Osteoblast (primary cell): ENCODE results near the gene ZBTB44. TPM values are rescaled to one million over a fixed set of nuclear protein-coding genes. Genes with fewer than 3 reads are reported as not detected.

ENCODE experiments used
- DNase-seq: peaks from one replicate; pipeline ENCODE4 v3.0.0; 2011; ENCODE audit warnings: low spot score, mixed read lengths; ENCODE audit not compliant: insufficient read length; ENCODE audit errors: missing footprints
- H2AFZ ChIP-seq: 2 replicates; pipeline ENCODE4 v1.6.0; 2011; ENCODE audit warnings: mild to moderate bottlenecking, low read length
- H3K27ac ChIP-seq: 2 replicates; pipeline ENCODE4 v1.5.1; 2011; ENCODE audit warnings: mild to moderate bottlenecking, low read depth, low read length, moderate library complexity
- H3K27me3 ChIP-seq: 2 replicates; pipeline ENCODE4 v1.6.0; 2012; ENCODE audit warnings: mild to moderate bottlenecking, control low read depth, inconsistent platforms, low read length, moderate library complexity; ENCODE audit not compliant: insufficient read depth
- H3K36me3 ChIP-seq: 2 replicates; pipeline ENCODE4 v1.5.1; 2011; ENCODE audit warnings: mild to moderate bottlenecking, low read length, control low read depth, moderate library complexity; ENCODE audit not compliant: insufficient read depth
- H3K4me1 ChIP-seq: 2 replicates; pipeline ENCODE4 v1.5.1; 2011; ENCODE audit warnings: mild to moderate bottlenecking, low read length, control low read depth, moderate library complexity; ENCODE audit not compliant: insufficient read depth
- H3K4me2 ChIP-seq: 2 replicates; pipeline ENCODE4 v1.6.0; 2011; ENCODE audit warnings: mild to moderate bottlenecking, low read length; ENCODE audit not compliant: insufficient read depth
- H3K4me3 ChIP-seq: fragments of 200-600 bp; sonication (generic); 3 replicates; pipeline ENCODE4 v1.5.1; 2012; ENCODE audit warnings: mild to moderate bottlenecking, low read length, inconsistent platforms; ENCODE audit not compliant: insufficient read depth
- H3K79me2 ChIP-seq: 2 replicates; pipeline ENCODE4 v1.6.0; 2012; ENCODE audit warnings: mild to moderate bottlenecking, low read length, control low read depth, inconsistent platforms; ENCODE audit not compliant: insufficient read depth
- H3K9me3 ChIP-seq: 2 replicates; pipeline ENCODE4 v1.5.1; 2011; ENCODE audit warnings: low read depth, low read length, control low read depth
- H4K20me1 ChIP-seq: 2 replicates; pipeline ENCODE4 v1.6.0; 2012; ENCODE audit warnings: mild to moderate bottlenecking, low read length, control low read depth; ENCODE audit not compliant: insufficient read depth
- total RNA-seq: library from RNA; depleted of rRNA; stranded (reverse); fragments of >200 nt; gene quantifications from 2 replicates; pipeline ENCODE4 v1.2.3, GENCODE V29; 2012
- TF ChIP-seq, protein P1 (sequence below): IDR thresholded peaks from 2 replicates; pipeline ENCODE4 v1.5.1; 2011; ENCODE audit warnings: mild to moderate bottlenecking, low read depth, low read length, moderate library complexity; ENCODE audit errors: extremely low read depth

The ZBTB44 gene
- total RNA-seq, 1 donor: 50.3 TPM

DNA sequence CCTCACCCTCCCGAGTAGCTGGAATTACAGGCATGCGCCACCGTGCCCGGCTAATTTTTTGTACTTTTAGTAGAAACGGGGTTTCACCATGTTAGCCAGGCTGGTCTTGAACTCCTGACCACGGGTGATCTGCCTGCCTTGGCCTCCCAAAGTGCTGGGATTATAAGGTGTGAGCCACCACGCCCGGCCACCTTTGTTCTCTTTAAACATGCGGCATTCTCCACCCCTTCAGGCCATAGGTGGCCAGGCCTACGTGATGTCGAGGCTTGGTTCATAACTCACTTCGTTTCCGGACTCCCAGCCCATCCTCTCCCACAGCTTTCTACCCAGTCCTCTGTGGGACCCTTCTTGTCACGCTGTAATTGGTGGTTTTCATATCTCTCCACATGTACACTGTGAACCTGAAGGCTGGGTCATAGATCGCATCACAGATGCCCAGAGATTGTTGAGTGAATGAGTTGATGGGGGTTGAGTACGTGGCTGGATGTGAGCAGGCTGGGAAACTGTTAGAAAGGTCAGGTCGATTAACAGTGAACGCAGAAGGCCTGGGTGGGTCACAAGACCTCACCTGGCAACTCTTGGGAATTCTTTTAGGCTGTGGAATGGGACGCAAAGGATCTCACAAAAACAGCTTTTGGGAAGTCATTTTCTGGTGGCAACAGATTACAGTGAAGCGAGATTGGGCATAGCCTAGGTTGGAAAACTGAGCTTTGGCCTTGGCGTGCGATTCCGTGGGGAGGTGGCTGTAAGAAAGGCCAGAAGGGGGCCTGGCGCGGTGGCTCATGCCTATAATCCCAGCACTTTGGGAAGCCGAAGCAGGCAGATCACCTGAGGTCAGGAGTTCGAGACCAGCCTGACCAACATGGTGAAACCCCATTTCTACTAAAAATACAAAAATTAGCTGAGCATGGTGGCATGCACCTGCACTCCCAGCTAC is 110.7 kb downstream of the ZBTB44 start:
- TF ChIP-seq, protein P1, sequence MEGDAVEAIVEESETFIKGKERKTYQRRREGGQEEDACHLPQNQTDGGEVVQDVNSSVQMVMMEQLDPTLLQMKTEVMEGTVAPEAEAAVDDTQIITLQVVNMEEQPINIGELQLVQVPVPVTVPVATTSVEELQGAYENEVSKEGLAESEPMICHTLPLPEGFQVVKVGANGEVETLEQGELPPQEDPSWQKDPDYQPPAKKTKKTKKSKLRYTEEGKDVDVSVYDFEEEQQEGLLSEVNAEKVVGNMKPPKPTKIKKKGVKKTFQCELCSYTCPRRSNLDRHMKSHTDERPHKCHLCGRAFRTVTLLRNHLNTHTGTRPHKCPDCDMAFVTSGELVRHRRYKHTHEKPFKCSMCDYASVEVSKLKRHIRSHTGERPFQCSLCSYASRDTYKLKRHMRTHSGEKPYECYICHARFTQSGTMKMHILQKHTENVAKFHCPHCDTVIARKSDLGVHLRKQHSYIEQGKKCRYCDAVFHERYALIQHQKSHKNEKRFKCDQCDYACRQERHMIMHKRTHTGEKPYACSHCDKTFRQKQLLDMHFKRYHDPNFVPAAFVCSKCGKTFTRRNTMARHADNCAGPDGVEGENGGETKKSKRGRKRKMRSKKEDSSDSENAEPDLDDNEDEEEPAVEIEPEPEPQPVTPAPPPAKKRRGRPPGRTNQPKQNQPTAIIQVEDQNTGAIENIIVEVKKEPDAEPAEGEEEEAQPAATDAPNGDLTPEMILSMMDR: no peak
- Histone ChIP-seq H3K4me2 (no peak overlapping the region), H3K79me2 (no peaks in the 10 kb centered on the region), H2AFZ (no peak overlapping the region), H3K9me3 (no peaks in the 10 kb centered on the region), H3K4me3 (no peak overlapping the region), H3K27me3 (peaks cover 18% of the 10 kb centered on the region), H3K27ac (no peak overlapping the region), H4K20me1 (no peaks in the 10 kb centered on the region), H3K36me3 (no peaks in the 10 kb centered on the region), H3K4me1 (no peaks in the 10 kb centered on the region)
- DNase-seq: peak; percentile 71

DNA sequence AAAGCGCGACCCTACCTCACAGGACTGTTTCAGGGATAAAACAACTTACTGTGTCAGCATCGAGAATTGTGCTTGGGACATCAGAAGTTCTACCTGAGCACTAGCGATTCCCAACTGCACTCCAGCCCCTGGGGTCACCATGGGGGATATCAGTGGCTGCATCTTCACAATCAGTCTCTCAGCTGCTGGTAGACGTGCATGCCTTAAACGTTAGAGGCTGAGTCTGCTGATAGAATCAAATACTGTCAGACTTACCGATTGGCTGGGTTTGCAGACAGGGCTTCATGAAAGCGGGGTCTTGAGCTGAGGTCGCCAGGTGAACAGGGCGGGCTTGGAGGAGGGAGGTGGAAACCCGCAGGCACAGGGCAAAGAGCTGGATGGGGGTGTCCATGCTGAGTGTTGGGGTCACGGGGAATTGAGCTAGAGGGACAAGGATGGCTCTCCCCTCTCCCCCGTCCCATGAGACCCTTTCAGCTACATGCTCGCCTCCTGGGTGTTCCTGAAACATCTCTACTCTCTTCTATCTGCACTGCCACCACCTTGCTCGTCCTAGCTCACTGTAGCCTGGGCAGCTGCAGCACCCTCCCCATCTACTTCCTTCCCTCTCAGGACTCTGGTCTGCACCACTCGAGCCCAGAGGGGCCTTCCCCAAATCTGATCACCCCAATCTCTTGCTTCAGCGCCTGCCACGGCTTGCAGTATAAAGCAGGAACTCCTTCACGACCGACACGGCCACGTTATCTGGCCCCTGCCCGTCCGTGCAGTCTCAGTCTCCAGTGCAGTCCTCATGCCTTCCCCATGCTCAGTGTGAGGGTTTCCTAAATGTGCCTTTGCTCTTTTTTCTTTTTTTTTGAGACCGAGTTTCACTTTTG is 111.7 kb downstream of the ZBTB44 start:
- DNase-seq: no peak
- Histone ChIP-seq H3K79me2 (no peaks in the 10 kb centered on the region), H3K27me3 (peaks cover 14% of the 10 kb centered on the region), H3K36me3 (no peaks in the 10 kb centered on the region), H3K4me2 (no peak overlapping the region), H3K27ac (no peak overlapping the region), H3K4me1 (no peaks in the 10 kb centered on the region), H3K4me3 (no peak overlapping the region), H3K9me3 (no peaks in the 10 kb centered on the region), H4K20me1 (no peaks in the 10 kb centered on the region), H2AFZ (no peak overlapping the region)
- TF ChIP-seq, protein P1: no peak

DNA sequence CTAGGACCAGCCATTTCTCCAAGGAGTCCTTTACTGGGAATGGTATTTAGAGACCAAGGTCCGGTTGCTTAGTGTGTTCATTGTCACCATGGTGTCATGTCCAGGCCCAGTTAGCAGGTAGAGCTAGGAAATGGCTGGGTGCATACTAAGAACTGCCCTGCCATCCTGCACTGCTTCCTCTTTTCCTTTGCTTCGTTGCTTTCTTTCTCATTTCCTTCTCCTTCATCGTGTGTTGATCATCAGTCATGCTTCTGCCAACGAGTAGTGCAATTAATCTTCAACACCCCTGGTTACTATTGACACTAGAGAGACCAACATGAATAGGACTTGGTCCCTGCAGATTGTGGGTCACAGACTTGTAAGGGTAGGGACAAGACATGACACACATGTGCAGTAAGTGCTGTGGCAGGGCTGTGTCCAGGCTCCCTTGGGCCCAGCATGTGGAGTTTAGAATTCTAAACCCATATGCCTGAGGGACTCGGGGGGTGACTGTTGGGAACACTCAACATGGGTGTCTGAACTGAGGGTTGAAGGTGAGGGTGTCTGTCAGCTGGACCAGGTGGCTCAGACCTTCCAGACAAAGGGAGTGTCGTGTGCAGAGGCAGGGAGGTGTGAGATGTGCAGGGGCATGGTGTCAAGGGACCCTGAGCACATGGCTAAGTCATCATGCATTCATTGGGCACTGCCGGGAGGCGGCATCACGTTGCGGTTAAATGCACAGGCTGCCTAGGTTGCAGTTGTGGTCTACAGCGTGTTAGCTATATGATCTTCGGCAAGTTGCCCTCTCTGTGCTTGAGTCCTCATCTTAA is 112.5 kb downstream of the ZBTB44 start:
- peak; percentile 66 for DNase-seq
- Histone ChIP-seq H3K4me1 (no peaks in the 10 kb centered on the region), H3K36me3 (no peaks in the 10 kb centered on the region), H3K27me3 (peaks cover 10% of the 10 kb centered on the region), H3K27ac (no peak overlapping the region), H3K79me2 (no peaks in the 10 kb centered on the region), H2AFZ (no peak overlapping the region), H4K20me1 (no peaks in the 10 kb centered on the region), H3K4me2 (no peak overlapping the region), H3K9me3 (no peaks in the 10 kb centered on the region), H3K4me3 (no peak overlapping the region)
- TF ChIP-seq, protein P1: no peak
